HEK293 (cell line): ENCODE measurements around the gene SLC16A13.

ENCODE experiments used
- CTCF ChIA-PET: fragments of 350-600 bp; formaldehyde crosslinking; extraction: SDS; loops from one replicate; lab custom pipeline; 2021; ENCODE audit warnings: antibody characterized with exemption; lab: Yijun Ruan, JAX
- POLR2A ChIA-PET: fragments of 300-600 bp; formaldehyde crosslinking; extraction: SDS; loops from one replicate; lab custom pipeline; 2020; ENCODE audit warnings: antibody characterized with exemption, inconsistent platforms; lab: Yijun Ruan, JAX
- H3K27ac ChIP-seq: fragments of 200-500 bp; sonication (Bioruptor generic); 2 replicates; pipeline ENCODE4 v1.5.1; 2014; ENCODE audit warnings: low read depth, low read length, control low read depth, inconsistent platforms; ENCODE audit errors: extremely low read depth
- H3K36me3 ChIP-seq, 2 experiments: fragments of 200-500 bp in 1 of 2; sonication (Bioruptor generic) in 1 of 2; 1 replicate in 1 of 2; 2 replicates in 1 of 2; pipeline ENCODE4 v1.5.1; 2014 to 2017; ENCODE audit warnings: inconsistent platforms in 2 of 2, low read length in 2 of 2; ENCODE audit not compliant: control insufficient read depth in 2 of 2, insufficient read depth in 1 of 2
- H3K4me1 ChIP-seq: fragments of 200-500 bp; sonication (Bioruptor generic); 2 replicates; pipeline ENCODE4 v1.5.1; 2014; ENCODE audit warnings: mild to moderate bottlenecking, low read length, inconsistent platforms; ENCODE audit not compliant: control insufficient read depth, insufficient read depth
- H3K4me3 ChIP-seq: 2 replicates; pipeline ENCODE4 v1.5.1; 2011; ENCODE audit warnings: low read depth, mild to moderate bottlenecking, control low read depth, low read length, moderate library complexity
- H3K9me3 ChIP-seq: fragments of 200-500 bp; sonication (Bioruptor generic); 2 replicates; pipeline ENCODE4 v1.5.1; 2014; ENCODE audit warnings: low read depth, low read length, inconsistent platforms; ENCODE audit not compliant: control insufficient read depth, insufficient read depth
- BCL11B ChIP-seq: fragments of 450-650 bp; formaldehyde crosslinking; IDR thresholded peaks from 2 replicates; pipeline ENCODE4 v1.5.1; 2016; ENCODE audit warnings: low read depth, missing biosample characterization, missing genetic modification characterization
- MEIS1 ChIP-seq: sonication (generic); formaldehyde crosslinking; IDR thresholded peaks from 2 replicates; pipeline ENCODE4 v1.8.1; 2022; ENCODE audit warnings: missing genetic modification reagents, mild to moderate bottlenecking, borderline replicate concordance
- MYNN ChIP-seq: fragments of 450-650 bp; formaldehyde crosslinking; IDR thresholded peaks from 2 replicates; pipeline ENCODE4 v1.5.1; 2016; ENCODE audit warnings: missing biosample characterization, missing genetic modification characterization, borderline replicate concordance
- REPIN1 ChIP-seq: fragments of 450-650 bp; formaldehyde crosslinking; IDR thresholded peaks from 2 replicates; pipeline ENCODE4 v1.5.1; 2017; ENCODE audit warnings: missing biosample characterization, missing genetic modification characterization, low read depth
- SCRT1 ChIP-seq: fragments of 450-650 bp; formaldehyde crosslinking; IDR thresholded peaks from 2 replicates; pipeline ENCODE4 v1.5.1; 2016; ENCODE audit warnings: missing biosample characterization, missing genetic modification characterization, borderline replicate concordance
- WT1 ChIP-seq: fragments of 450-650 bp; formaldehyde crosslinking; IDR thresholded peaks from 2 replicates; pipeline ENCODE4 v1.5.1; 2016; ENCODE audit warnings: missing biosample characterization, missing genetic modification characterization
- ZFHX2 ChIP-seq: fragments of 450-650 bp; formaldehyde crosslinking; conservative IDR thresholded peaks from 2 replicates; pipeline ENCODE4 v1.5.1; 2016; ENCODE audit warnings: missing biosample characterization, missing genetic modification characterization
- ZNF132 ChIP-seq: fragments of 450-650 bp; formaldehyde crosslinking; IDR thresholded peaks from 2 replicates; pipeline ENCODE4 v1.5.1; 2017; ENCODE audit warnings: missing biosample characterization, missing genetic modification characterization, borderline replicate concordance
- ZNF133 ChIP-seq: fragments of 450-650 bp; formaldehyde crosslinking; IDR thresholded peaks from 2 replicates; pipeline ENCODE4 v1.5.1; 2016; ENCODE audit warnings: missing biosample characterization, missing genetic modification characterization
- ZNF138 ChIP-seq: fragments of 450-650 bp; formaldehyde crosslinking; IDR thresholded peaks from 2 replicates; pipeline ENCODE4 v1.5.1; 2016; ENCODE audit warnings: missing biosample characterization, missing genetic modification characterization, borderline replicate concordance
- ZNF146 ChIP-seq: fragments of 450-650 bp; formaldehyde crosslinking; IDR thresholded peaks from 2 replicates; pipeline ENCODE4 v1.5.1; 2016; ENCODE audit warnings: missing biosample characterization, missing genetic modification characterization
- ZNF157 ChIP-seq: fragments of 450-650 bp; formaldehyde crosslinking; IDR thresholded peaks from 2 replicates; pipeline ENCODE4 v1.5.1; 2016; ENCODE audit warnings: missing biosample characterization, missing genetic modification characterization
- ZNF19 ChIP-seq: fragments of 450-650 bp; formaldehyde crosslinking; IDR thresholded peaks from 2 replicates; pipeline ENCODE4; 2016; ENCODE audit warnings: missing biosample characterization, missing genetic modification characterization, low read depth
- ZNF202 ChIP-seq: fragments of 450-650 bp; formaldehyde crosslinking; IDR thresholded peaks from 2 replicates; pipeline ENCODE4 v1.5.1; 2016; ENCODE audit warnings: missing biosample characterization, missing genetic modification characterization, borderline replicate concordance
- ZNF280C ChIP-seq: fragments of 450-650 bp; formaldehyde crosslinking; IDR thresholded peaks from 2 replicates; pipeline ENCODE4 v1.5.1; 2016; ENCODE audit warnings: missing biosample characterization, missing genetic modification characterization
- ZNF394 ChIP-seq: fragments of 450-650 bp; formaldehyde crosslinking; IDR thresholded peaks from 2 replicates; pipeline ENCODE4 v1.5.1; 2016; ENCODE audit warnings: missing biosample characterization, missing genetic modification characterization, mild to moderate bottlenecking, moderate library complexity, borderline replicate concordance
- ZNF473 ChIP-seq: fragments of 450-650 bp; formaldehyde crosslinking; IDR thresholded peaks from 2 replicates; pipeline ENCODE4 v1.5.1; 2017; ENCODE audit warnings: missing biosample characterization, missing genetic modification characterization
- ZNF513 ChIP-seq: fragments of 450-650 bp; IDR thresholded peaks from 2 replicates; pipeline ENCODE4 v1.5.1; 2018; ENCODE audit warnings: missing biosample characterization, missing genetic modification characterization
- ZNF561 ChIP-seq: fragments of 450-650 bp; IDR thresholded peaks from 2 replicates; pipeline ENCODE4 v1.5.1; 2018; ENCODE audit warnings: missing biosample characterization, missing genetic modification characterization, borderline replicate concordance
- ZNF658 ChIP-seq: fragments of 450-650 bp; formaldehyde crosslinking; IDR thresholded peaks from 2 replicates; pipeline ENCODE4; 2016; ENCODE audit warnings: missing biosample characterization, missing genetic modification characterization
- ZNF692 ChIP-seq: fragments of 450-650 bp; formaldehyde crosslinking; IDR thresholded peaks from 2 replicates; pipeline ENCODE4 v1.5.1; 2016; ENCODE audit warnings: missing biosample characterization, missing genetic modification characterization
- ZNF830 ChIP-seq: fragments of 450-650 bp; IDR thresholded peaks from 2 replicates; pipeline ENCODE4 v1.5.0; 2018; ENCODE audit warnings: missing biosample characterization, missing genetic modification characterization, low read depth, mild to moderate bottlenecking, moderate library complexity
- ZSCAN16 ChIP-seq: fragments of 450-650 bp; formaldehyde crosslinking; IDR thresholded peaks from 2 replicates; pipeline ENCODE4 v1.5.1; 2016; ENCODE audit warnings: missing biosample characterization, missing genetic modification characterization
- ZSCAN30 ChIP-seq: fragments of 450-650 bp; IDR thresholded peaks from 2 replicates; pipeline ENCODE4 v1.5.1; 2018; ENCODE audit warnings: missing biosample characterization, mild to moderate bottlenecking, missing genetic modification characterization, moderate library complexity
- ZSCAN4 ChIP-seq: fragments of 450-650 bp; formaldehyde crosslinking; IDR thresholded peaks from 2 replicates; pipeline ENCODE4 v1.5.1; 2017; ENCODE audit warnings: missing biosample characterization, missing genetic modification characterization
- ZXDB ChIP-seq: fragments of 450-650 bp; formaldehyde crosslinking; IDR thresholded peaks from 2 replicates; pipeline ENCODE4 v1.5.1; 2016; ENCODE audit warnings: missing biosample characterization, missing genetic modification characterization

SLC16A13 gene

GRCh38 chr17:7011942-7012254 is 23.9 kb upstream of the SLC16A13 start:
- peak overlapping the region; percentile 99 for H3K27ac ChIP-seq
- peaks cover 10% of the 10 kb centered on the region; the same call in 1 of the 2 replicates for H3K4me1 ChIP-seq
- no peaks in the 10 kb centered on the region for H3K9me3 ChIP-seq
- H3K36me3 ChIP-seq, result peaks cover 0 to 28% of the 10 kb centered on the region in 2 experiments; a peak in 2 of 3 replicates
- POLR2A ChIA-PET, result interaction anchor here (0.6 to 1.3 kb wide), 5 partner anchors 8 to 361 kb away, joined by 3 to 7 read pairs (median 5); partner anchors contain the start of genes C17orf100, MED31 and SLC16A13
- CTCF ChIA-PET, result interaction anchor here (0.6 to 3.7 kb wide), 4 partner anchors 8 to 1178 kb away, joined by 4 to 14 read pairs (median 6); partner anchors contain the start of gene BORCS6
- H3K4me3 ChIP-seq, result peak overlapping the region; percentile 67
- TF ChIP-seq ZSCAN30 (tag by site-specific recombination) (peak; percentile 58; the same call in 1 of the 2 replicates), ZNF692 (tag by site-specific recombination) (no peak)

- POLR2A ChIA-PET, result interaction anchor here (1.0 kb wide), 2 partner anchors 11 to 21 kb away, joined by 4 to 5 read pairs; partner anchors contain the start of gene SLC16A13
- CTCF ChIA-PET, result interaction anchor here (3.7 kb wide), 1 partner anchor 11 kb away, joined by 14 read pairs; no protein-coding TSS in a partner anchor
- peaks cover 0 to 32% of the 10 kb centered on the region in 2 experiments; a peak in 1 of 3 replicates for H3K36me3 ChIP-seq
- H3K9me3 ChIP-seq, result no peaks in the 10 kb centered on the region
- peak overlapping the region; percentile 99 for H3K27ac ChIP-seq
- peak overlapping the region; percentile 67 for H3K4me3 ChIP-seq
- H3K4me1 ChIP-seq, result peaks cover 10% of the 10 kb centered on the region; the same call in 1 of the 2 replicates
- TF ChIP-seq ZNF202 (no peak), ZNF133 (no peak), ZNF138 (tag by site-specific recombination) (no peak), ZNF394 (tag by site-specific recombination) (no peak; the same call in 1 of the 2 replicates), ZNF280C (no peak), ZSCAN4 (tag by site-specific recombination) (no peak), BCL11B (0 out of 2 replicates have a peak, but pooled peaks have one; percentile 26), ZNF473 (no peak), ZNF658 (tag by site-specific recombination) (no peak), ZNF513 (tag by site-specific recombination) (no peak), REPIN1 (tag by site-specific recombination) (no peak), WT1 (tag by site-specific recombination) (no peak; the same call in 1 of the 2 replicates), ZFHX2 (tag by site-specific recombination) (no peak), ZNF157 (tag by site-specific recombination) (no peak), ZNF830 (tag by site-specific recombination) (no peak), ZNF561 (no peak), ZXDB (tag by site-specific recombination) (no peak), ZNF132 (no peak), ZSCAN16 (tag by site-specific recombination) (no peak), MYNN (no peak), MEIS1 (CRISPR knock-in tag) (no peak), ZNF19 (no peak), SCRT1 (tag by site-specific recombination) (no peak), ZNF146 (tag by site-specific recombination) (no peak)
These were observed 21.4 kb upstream of the SLC16A13 start for GRCh38 chr17:7014261-7014994.
